HG02852 (cell line): ENCODE data around the gene ZCCHC8.
"Not testable (repeated sequence)": the region's sequence is repeated elsewhere in the genome, so short reads cannot be mapped to it uniquely, and the experiment has no call there.

Experiments
- ATAC-seq: cut with Tn5 transposase; IDR thresholded peaks from one replicate; pipeline ENCODE4 v1.9.1; 2021; ENCODE audit warnings: mild to moderate bottlenecking, moderate library complexity; ENCODE audit not compliant: unreplicated experiment

Gene ZCCHC8

DNA sequence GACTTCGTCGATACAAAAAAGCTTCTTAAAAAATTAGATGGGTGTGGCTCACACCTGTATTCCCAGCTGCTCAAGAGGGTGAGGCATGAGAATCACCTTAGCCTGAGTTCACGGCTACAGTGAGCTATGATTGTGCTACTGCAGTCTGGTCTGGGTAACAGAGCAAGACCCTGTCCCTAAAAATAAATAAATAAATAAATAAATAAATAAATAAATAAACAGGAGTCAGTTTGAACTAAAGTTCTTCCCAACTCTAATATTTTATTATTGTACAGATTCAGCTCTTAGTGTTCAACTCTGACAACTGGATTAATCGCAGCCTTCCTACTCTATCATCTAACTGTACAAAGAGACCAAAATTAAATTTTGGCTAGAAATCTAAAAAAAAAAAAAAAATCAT, 65.5 kb downstream of the ZCCHC8 start:
- ATAC-seq = no peak

GRCh38 chr12:122429043-122429442, 71.7 kb downstream of the ZCCHC8 start:
- not testable (repeated sequence) for ATAC-seq

- no peak for ATAC-seq
These were observed 73.3 kb downstream of the ZCCHC8 start for GRCh38 chr12:122427403-122427802.

DNA sequence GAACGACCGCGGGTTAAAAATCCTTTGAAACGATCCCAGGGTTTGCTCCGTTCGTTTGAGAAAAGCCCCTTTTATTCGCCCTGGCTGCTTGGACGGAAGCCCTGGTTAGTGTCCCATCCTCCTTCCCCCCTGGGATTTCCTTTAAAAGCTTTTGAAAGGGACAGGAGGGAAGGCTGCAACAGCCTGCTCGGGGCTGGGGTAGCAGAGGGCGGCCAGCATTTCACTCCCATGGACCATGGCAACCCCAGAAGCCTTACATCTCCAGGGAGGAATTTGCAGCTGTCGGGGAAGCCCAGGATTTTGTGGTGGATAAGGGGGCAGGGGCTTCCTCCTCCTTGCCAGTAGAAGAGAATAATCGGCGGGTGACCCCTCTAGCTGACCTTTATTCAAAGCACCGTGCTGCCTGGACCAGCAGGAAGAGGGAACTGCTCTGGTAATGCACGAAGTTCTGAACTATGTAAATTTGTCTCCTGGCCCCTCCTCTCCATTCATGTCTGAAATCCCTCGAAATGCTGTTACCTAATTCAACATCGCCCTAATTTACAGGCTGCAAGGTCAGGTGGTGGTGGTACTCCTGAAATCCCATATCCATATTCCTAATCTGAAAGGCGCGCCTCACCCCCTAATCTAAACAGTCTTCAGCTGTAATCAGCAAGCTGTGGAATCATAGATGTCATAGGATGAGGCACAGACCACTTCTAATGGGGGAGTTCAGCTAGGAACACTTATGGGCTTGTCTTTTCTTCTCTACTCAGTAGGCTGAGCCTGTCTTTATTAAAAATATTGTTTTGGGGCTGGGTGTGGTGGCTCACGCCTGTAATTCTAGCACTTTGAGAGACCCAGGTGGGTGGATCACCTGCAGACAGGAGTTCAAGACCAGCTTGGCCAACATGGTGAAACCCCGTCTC, 77.2 kb downstream of the ZCCHC8 start:
- ATAC-seq = no peak

DNA sequence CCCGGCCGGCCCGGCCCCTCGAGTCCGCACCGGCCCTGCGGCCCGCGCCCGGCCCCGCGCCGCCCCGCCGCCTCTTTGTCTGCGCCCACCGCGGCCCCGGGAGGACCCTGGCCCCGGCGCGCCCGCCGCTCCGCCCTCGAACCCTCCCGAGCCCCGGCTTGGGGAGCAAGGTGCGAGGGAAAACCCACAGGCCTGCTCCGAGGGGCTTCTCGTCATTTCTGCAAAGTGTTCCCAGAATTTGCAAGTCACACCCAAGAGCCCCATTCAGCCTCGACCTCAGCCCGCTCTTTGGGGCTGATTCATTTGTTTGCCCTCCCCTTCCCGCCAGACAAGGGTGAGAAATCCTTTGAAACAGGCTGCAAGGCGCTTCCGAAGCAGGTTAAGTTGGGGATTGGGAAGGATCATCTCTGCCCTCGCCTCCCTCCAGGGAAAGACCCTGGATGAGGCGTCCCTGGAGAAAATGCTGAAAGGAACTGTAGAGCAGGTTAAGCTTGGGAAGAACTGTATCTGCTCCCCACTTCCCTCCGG, 77.9 kb downstream of the ZCCHC8 start:
- ATAC-seq = peak; percentile 18

DNA sequence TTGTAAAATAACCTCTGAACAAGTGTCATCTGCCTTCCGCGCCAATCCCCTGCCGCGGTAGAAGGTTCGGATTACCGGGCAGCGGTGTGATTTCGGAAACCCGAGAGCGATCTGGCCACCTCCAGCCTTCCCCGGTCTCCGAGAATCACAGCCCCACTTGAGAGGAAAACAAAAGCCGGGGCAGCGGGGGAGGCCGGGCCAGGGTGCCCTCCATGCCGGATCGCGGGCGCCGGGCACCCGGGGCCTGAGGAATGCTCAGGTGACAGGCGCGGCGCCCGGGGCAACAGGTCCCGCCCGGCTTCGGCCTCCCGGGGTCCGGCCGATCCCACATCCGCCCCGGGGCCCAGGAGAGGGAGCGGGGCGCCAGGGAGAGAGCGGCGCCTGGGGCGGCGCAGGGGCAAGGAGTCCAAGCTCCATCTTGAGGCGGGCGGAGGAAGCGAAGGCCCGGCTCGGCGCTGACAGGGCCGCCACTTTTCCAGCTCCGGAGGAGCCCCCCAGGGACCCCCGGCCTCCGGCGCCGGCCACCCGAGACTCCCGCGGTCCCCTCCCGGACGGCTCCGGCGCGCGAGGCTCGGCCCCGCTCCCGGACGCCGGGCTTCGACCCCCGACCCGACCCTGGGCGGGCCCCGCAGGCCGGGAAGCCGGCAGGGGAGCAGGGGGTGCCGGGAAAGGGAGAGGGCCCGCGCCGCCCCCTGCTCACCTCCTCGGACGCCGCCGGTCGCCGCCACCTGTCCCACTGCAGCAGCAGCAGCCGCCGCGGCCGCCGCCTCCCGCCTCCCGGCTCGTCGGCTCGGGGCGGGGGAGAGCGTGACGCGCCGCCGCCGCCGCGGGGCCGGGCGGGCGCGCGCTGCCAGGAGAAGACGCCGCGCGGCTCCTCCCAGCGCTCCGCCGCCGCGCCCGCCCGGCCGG, 78.7 kb downstream of the ZCCHC8 start, which contains the start of gene CLIP1:
TSS of gene CLIP1 (minus strand) at position 849 of the 909 bp plus-strand sequence. CDS start 42,217 bp downstream, outside the sequence.
- ATAC-seq = peak; percentile 55
